HG02885 (cell line): ENCODE measurements around the gene NAALADL2.

ENCODE experiments used
- ATAC-seq: cut with Tn5 transposase; IDR thresholded peaks from one replicate; pipeline ENCODE4 v1.9.1; 2021; ENCODE audit warnings: mild to moderate bottlenecking; ENCODE audit not compliant: unreplicated experiment, poor library complexity

Gene NAALADL2

GRCh38 chr3:174958671-174959328 lies 99.7 kb downstream of the NAALADL2 start:
- no peak for ATAC-seq

- ATAC-seq, result no peak
Observed at GRCh38 chr3:174959556-174960065, 100.5 kb downstream of the NAALADL2 start.

GRCh38 chr3:174960898-174961297 lies 101.8 kb downstream of the NAALADL2 start:
- ATAC-seq, result no peak

GRCh38 chr3:174973465-174973864 lies 114.3 kb downstream of the NAALADL2 start:
- no peak for ATAC-seq

- ATAC-seq, result no peak
Observed at GRCh38 chr3:174986685-174987084, 127.6 kb downstream of the NAALADL2 start.

GRCh38 chr3:175001091-175001490 lies 142.0 kb downstream of the NAALADL2 start:
- no peak for ATAC-seq

GRCh38 chr3:175002732-175003143 lies 143.6 kb downstream of the NAALADL2 start:
- no peak for ATAC-seq

- ATAC-seq, result no peak
Observed at GRCh38 chr3:175003590-175003989, 144.5 kb downstream of the NAALADL2 start.

- ATAC-seq, result no peak
Observed at GRCh38 chr3:175005193-175005592, 146.1 kb downstream of the NAALADL2 start.

- no peak for ATAC-seq
Observed at GRCh38 chr3:175005881-175006280, 146.7 kb downstream of the NAALADL2 start.

- no peak for ATAC-seq
Observed at GRCh38 chr3:175007306-175007705, 148.2 kb downstream of the NAALADL2 start.

GRCh38 chr3:175009295-175009694 lies 150.2 kb downstream of the NAALADL2 start:
- no peak for ATAC-seq

- no peak for ATAC-seq
Observed at GRCh38 chr3:175015056-175015635, 156.0 kb downstream of the NAALADL2 start.

GRCh38 chr3:175018946-175019727 lies 160.0 kb downstream of the NAALADL2 start:
- no peak for ATAC-seq

- ATAC-seq, result no peak
Observed at GRCh38 chr3:175020101-175020500, 161.0 kb downstream of the NAALADL2 start.

GRCh38 chr3:175029828-175030227 lies 170.7 kb downstream of the NAALADL2 start:
- ATAC-seq, result no peak

- ATAC-seq, result no peak
Observed at GRCh38 chr3:175039875-175040274, 180.7 kb downstream of the NAALADL2 start.

- no peak for ATAC-seq
Observed at GRCh38 chr3:175041369-175041768, 182.2 kb downstream of the NAALADL2 start.

- no peak for ATAC-seq
Observed at GRCh38 chr3:175046601-175047000, 187.5 kb downstream of the NAALADL2 start.

- ATAC-seq, result no peak
Observed at GRCh38 chr3:175047786-175048185, 188.7 kb downstream of the NAALADL2 start.

- ATAC-seq, result no peak
Observed at GRCh38 chr3:175057401-175057800, 198.3 kb downstream of the NAALADL2 start.
